Spleen (tissue), 7 donors: Measurements from ENCODE around the gene SHLD1.

Experiments
- POLR2A ChIP-seq, 3 donors: fragments of 450-650 bp; IDR thresholded peaks; one replicate each; pipeline ENCODE4 v1.5.1; 2017; ENCODE audit warnings: antibody characterized with exemption in 3 of 3, mild to moderate bottlenecking in 1 of 3
- TF ChIP-seq, protein P1 (sequence below), 11 experiments: fragments of 200-600 bp in 7 of 11; fragments of 450-650 bp in 4 of 11; sonication (generic) in 4 of 11; IDR thresholded peaks in 8 of 11; conservative IDR thresholded peaks in 3 of 11; 1 replicate in 7 of 11; 2 replicates in 4 of 11; pipeline versions ENCODE4 v1.4.0 to v1.8.0; 2016 to 2021; ENCODE audit warnings: antibody characterized with exemption in 11 of 11, inconsistent platforms in 4 of 11, mild to moderate bottlenecking in 1 of 11
- donor health status: DM: no; HTN: no; CAD: no; lungs with moderate emphysema.
- donor health status: DM: no; HTN: no; CAD: no.
- donor health status: DM: no; HTN: no; CAD: no.

DNA sequence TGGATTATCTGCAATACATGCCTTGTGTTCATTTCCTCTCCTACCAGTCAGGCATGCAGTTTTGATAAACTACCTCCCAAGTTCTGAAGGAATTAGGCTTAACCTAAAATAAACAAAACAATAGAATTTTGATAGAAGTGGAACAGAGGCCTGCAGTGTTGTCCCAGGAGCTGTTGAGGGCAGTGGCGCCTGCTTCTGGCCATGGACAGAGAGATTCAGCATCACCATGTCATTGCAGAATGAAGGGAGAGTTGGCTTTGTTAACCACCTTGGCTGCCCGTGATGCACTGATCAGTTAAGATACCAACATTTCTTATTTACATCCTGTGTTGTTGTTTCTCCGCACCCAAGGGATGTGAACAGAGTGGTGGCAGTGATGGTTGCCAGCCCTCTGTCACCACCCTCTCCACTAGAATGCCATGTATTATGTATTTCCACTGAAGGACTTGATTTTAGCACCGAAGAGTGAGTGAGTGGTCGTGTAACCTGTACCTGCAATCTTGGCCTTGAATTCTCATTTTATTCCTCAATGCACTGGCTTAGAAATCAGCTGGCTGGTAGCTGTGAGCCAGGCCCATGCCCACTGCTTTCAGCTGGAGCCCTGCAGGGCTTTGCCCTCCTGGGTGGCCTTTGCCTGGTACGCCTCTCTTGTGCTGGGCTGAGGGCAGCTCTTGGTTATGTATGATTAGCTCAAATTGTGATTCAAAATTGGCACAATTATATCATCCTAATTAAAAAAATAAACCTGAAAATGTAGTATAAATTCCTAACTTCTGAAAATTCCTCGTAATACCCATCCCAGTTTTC, 56.5 kb downstream of the SHLD1 start:
- TF ChIP-seq, protein P1, sequence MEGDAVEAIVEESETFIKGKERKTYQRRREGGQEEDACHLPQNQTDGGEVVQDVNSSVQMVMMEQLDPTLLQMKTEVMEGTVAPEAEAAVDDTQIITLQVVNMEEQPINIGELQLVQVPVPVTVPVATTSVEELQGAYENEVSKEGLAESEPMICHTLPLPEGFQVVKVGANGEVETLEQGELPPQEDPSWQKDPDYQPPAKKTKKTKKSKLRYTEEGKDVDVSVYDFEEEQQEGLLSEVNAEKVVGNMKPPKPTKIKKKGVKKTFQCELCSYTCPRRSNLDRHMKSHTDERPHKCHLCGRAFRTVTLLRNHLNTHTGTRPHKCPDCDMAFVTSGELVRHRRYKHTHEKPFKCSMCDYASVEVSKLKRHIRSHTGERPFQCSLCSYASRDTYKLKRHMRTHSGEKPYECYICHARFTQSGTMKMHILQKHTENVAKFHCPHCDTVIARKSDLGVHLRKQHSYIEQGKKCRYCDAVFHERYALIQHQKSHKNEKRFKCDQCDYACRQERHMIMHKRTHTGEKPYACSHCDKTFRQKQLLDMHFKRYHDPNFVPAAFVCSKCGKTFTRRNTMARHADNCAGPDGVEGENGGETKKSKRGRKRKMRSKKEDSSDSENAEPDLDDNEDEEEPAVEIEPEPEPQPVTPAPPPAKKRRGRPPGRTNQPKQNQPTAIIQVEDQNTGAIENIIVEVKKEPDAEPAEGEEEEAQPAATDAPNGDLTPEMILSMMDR (IDR thresholded peaks at IDR 0.05 in 8 of 11, conservative IDR thresholded peaks at IDR 0.05 in 3 of 11): no peak
- no peak for TF ChIP-seq POLR2A (IDR thresholded peaks at IDR 0.05)
